ENCODE results near the gene ASB13.

GRCh38 chr10:5645944-5646617 lies 20.3 kb downstream of the ASB13 start:
- TF ChIP-seq CTCF (IDR thresholded peaks at IDR 0.05 in 2 of 3, conservative IDR thresholded peaks at IDR 0.05 in 1 of 3; ENCODE audit: control insufficient read depth in 2 of 3, extremely low read depth in 1 of 3, insufficient read depth in 1 of 3, low read depth in 3 of 3, low read length in 3 of 3): no peak
- no peak for TF ChIP-seq JUNB (IDR thresholded peaks at IDR 0.05)
- TF ChIP-seq NRF1 (conservative IDR thresholded peaks at IDR 0.05; ENCODE audit: low read depth, low read length): no peak
- no peak for TF ChIP-seq EP300 (IDR thresholded peaks at IDR 0.05; ENCODE audit: borderline replicate concordance in 1 of 2, control insufficient read depth in 1 of 2, low read depth in 2 of 2, low read length in 2 of 2)
- TF ChIP-seq CHD2 (IDR thresholded peaks at IDR 0.05; ENCODE audit: borderline replicate concordance, low read depth, low read length): no peak
- no peak for TF ChIP-seq POLR2AphosphoS2 (IDR thresholded peaks at IDR 0.05; ENCODE audit: low read depth, low read length)
- no peak for TF ChIP-seq TAF1 (IDR thresholded peaks at IDR 0.05; ENCODE audit: borderline replicate concordance, low read depth, low read length)
- no peak for TF ChIP-seq NR2F1 (conservative IDR thresholded peaks at IDR 0.05)
